Measurements from ENCODE around the gene DPYD. TPM values are rescaled to one million over a fixed set of nuclear protein-coding genes. Genes with fewer than 3 reads are reported as not detected.

Gene DPYD
- total RNA-seq, 2 experiments from 2014 or later: 34.4 to 35.9 TPM

GRCh38 chr1:97373000-97373399 is 547.8 kb downstream of the DPYD start:
- Mint-ChIP-seq H3K27ac (no peak overlapping the region), H3K9me3 (no peaks in the 10 kb centered on the region), H3K4me1 (ENCODE audit: low read depth) (no peaks in the 10 kb centered on the region), H3K27me3 (no peaks in the 10 kb centered on the region), H3K4me3 (no peak overlapping the region), H3K36me3 (ENCODE audit: low read depth) (peaks cover 64% of the 10 kb centered on the region)
- Histone ChIP-seq H3K4me1 (ENCODE audit: insufficient read depth, low read length) (no peaks in the 10 kb centered on the region), H3K27me3 (ENCODE audit: control insufficient read depth in 1 of 2, insufficient read depth in 2 of 2, low read length in 2 of 2) (no peaks in the 10 kb centered on the region), H3K4me3 (ENCODE audit: low read length) (no peak overlapping the region), H3K9me3 (ENCODE audit: control insufficient read depth in 1 of 2, insufficient read depth in 1 of 2, low read length in 2 of 2) (no peaks in the 10 kb centered on the region), H3K36me3 (ENCODE audit: insufficient read depth, low read length) (no peaks in the 10 kb centered on the region), H3K27ac (ENCODE audit: low read depth in 1 of 2, low read length in 2 of 2) (no peak overlapping the region)
- intact Hi-C loops (cut with DNase I, micrococcal nuclease): no loop called here
- DNase-seq (no peak), ATAC-seq (ENCODE audit: poor library complexity) (no peak)
- TF ChIP-seq CTCF (IDR thresholded peaks at IDR 0.05): no peak
- CTCF ChIA-PET: interaction anchor here (1.3 kb wide), 1 partner anchor 12 kb away, joined by 3 read pairs; no protein-coding TSS in a partner anchor
- POLR2A ChIA-PET: no interaction called here

GRCh38 chr1:97372531-97372930 is 548.3 kb downstream of the DPYD start:
- Histone ChIP-seq H3K36me3 (ENCODE audit: insufficient read depth, low read length) (peaks cover 5% of the 10 kb centered on the region), H3K27me3 (ENCODE audit: control insufficient read depth in 1 of 2, insufficient read depth in 2 of 2, low read length in 2 of 2) (no peaks in the 10 kb centered on the region), H3K4me1 (ENCODE audit: insufficient read depth, low read length) (no peaks in the 10 kb centered on the region), H3K9me3 (ENCODE audit: control insufficient read depth in 1 of 2, insufficient read depth in 1 of 2, low read length in 2 of 2) (no peaks in the 10 kb centered on the region), H3K4me3 (ENCODE audit: low read length) (no peak overlapping the region), H3K27ac (ENCODE audit: low read depth in 1 of 2, low read length in 2 of 2) (no peak overlapping the region)
- Mint-ChIP-seq H3K4me3 (no peak overlapping the region), H3K36me3 (ENCODE audit: low read depth) (peaks cover 67% of the 10 kb centered on the region), H3K9me3 (no peaks in the 10 kb centered on the region), H3K27ac (no peak overlapping the region), H3K27me3 (no peaks in the 10 kb centered on the region), H3K4me1 (ENCODE audit: low read depth) (no peaks in the 10 kb centered on the region)
- ChIA-PET POLR2A (interaction anchor here (0.6 kb wide), 1 partner anchor 57 kb away, joined by 3 read pairs; no protein-coding TSS in a partner anchor), CTCF (interaction anchor here (1.3 kb wide), 1 partner anchor 13 kb away, joined by 3 read pairs; no protein-coding TSS in a partner anchor)
- DNase-seq: no peak
- ATAC-seq (ENCODE audit: poor library complexity): no peak
- intact Hi-C loops (cut with DNase I, micrococcal nuclease): no loop called here
- TF ChIP-seq CTCF (IDR thresholded peaks at IDR 0.05): no peak

GRCh38 chr1:97368296-97368695 is 552.5 kb downstream of the DPYD start:
- ChIA-PET POLR2A (no interaction called here), CTCF (no interaction called here)
- Mint-ChIP-seq H3K9me3 (peaks cover 2% of the 10 kb centered on the region), H3K36me3 (ENCODE audit: low read depth) (peaks cover 84% of the 10 kb centered on the region), H3K4me1 (ENCODE audit: low read depth) (no peaks in the 10 kb centered on the region), H3K27ac (no peak overlapping the region), H3K4me3 (no peak overlapping the region), H3K27me3 (no peaks in the 10 kb centered on the region)
- ATAC-seq (ENCODE audit: poor library complexity) (no peak), DNase-seq (no peak)
- H3K36me3 ChIP-seq (ENCODE audit: insufficient read depth, low read length): peaks cover 7% of the 10 kb centered on the region
- H3K27ac ChIP-seq (ENCODE audit: low read depth in 1 of 2, low read length in 2 of 2): no peak overlapping the region
- no peak overlapping the region for H3K4me3 ChIP-seq (ENCODE audit: low read length)
- no peaks in the 10 kb centered on the region for H3K9me3 ChIP-seq (ENCODE audit: control insufficient read depth in 1 of 2, insufficient read depth in 1 of 2, low read length in 2 of 2)
- H3K27me3 ChIP-seq (ENCODE audit: control insufficient read depth in 1 of 2, insufficient read depth in 2 of 2, low read length in 2 of 2): no peaks in the 10 kb centered on the region
- no peak for TF ChIP-seq CTCF (IDR thresholded peaks at IDR 0.05)
- intact Hi-C loops (cut with DNase I, micrococcal nuclease): no loop called here
- no peaks in the 10 kb centered on the region for H3K4me1 ChIP-seq (ENCODE audit: insufficient read depth, low read length)

Data from CD4-positive, alpha-beta T cell (primary cell).